Glomerular endothelial cell (primary cell): ENCODE results near the gene KIAA1328. TPM values are rescaled to one million over a fixed set of nuclear protein-coding genes. Genes with fewer than 3 reads are reported as not detected.
"Not testable (repeated sequence)": the region's sequence is repeated elsewhere in the genome, so short reads cannot be mapped to it uniquely, and the experiment has no call there.

Experiments used
- DNase-seq: peaks from one replicate; pipeline ENCODE4 v3.0.0-alpha.2; 2011; ENCODE audit warnings: low read depth, low spot score; ENCODE audit errors: extremely low read depth
- total RNA-seq: library from RNA; depleted of rRNA; stranded (reverse); fragments of >200 nt; gene quantifications from 2 replicates; pipeline ENCODE4 v1.2.3, GENCODE V29; 2015

Gene KIAA1328
- total RNA-seq, 1 donor from 2014 or later = 6.4 TPM

GRCh38 chr18:37124516-37124915 is 295.6 kb downstream of the KIAA1328 start:
- no peak for DNase-seq

- DNase-seq = no peak
These were observed 306.2 kb downstream of the KIAA1328 start for GRCh38 chr18:37135177-37135576.

DNA sequence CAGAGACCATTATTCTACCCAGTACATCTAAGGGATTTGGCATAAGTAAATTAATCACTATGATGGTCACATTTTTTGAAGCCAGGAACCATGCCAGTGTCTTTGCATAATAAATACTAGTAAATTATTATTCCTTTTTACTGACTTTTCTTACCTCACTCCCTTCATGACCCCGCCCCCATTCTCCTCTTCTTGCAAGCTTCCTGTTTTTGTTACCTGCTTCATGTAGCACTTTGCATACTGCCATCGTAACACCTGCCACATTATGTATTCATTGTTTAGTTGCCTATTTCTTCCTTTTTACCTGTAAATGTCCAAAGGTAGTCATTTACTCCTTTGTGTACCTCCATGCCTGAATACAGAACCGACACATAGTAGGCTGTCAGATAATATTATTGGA is 309.5 kb downstream of the KIAA1328 start:
- no peak for DNase-seq

- DNase-seq = no peak
These were observed 310.9 kb downstream of the KIAA1328 start for GRCh38 chr18:37139876-37140275.

GRCh38 chr18:37144921-37145320 is 316.0 kb downstream of the KIAA1328 start:
- no peak for DNase-seq

- DNase-seq = no peak
These were observed 327.5 kb downstream of the KIAA1328 start for GRCh38 chr18:37156330-37156942.

GRCh38 chr18:37160038-37160820 is 331.3 kb downstream of the KIAA1328 start:
- DNase-seq = no peak

- no peak for DNase-seq
These were observed 332.6 kb downstream of the KIAA1328 start for GRCh38 chr18:37161491-37161890.

DNA sequence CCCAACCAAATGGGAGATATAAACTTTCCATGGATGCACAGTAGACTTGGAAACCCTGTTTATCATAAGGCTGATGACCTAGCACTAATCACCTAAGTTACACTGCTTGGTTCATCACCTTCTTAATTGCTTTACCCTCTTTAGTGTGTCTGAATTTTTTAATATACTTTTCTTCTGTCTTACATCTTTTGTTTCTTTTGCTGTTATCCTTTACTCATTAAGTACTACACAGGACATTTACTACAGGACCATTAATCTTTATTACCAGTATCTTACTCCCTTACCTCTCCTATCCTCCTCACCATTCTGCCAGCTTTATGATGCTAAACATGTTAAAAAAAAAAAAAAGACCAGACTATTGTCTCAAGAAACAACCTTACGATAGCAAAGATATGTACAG is 333.6 kb downstream of the KIAA1328 start:
- DNase-seq = no peak

DNA sequence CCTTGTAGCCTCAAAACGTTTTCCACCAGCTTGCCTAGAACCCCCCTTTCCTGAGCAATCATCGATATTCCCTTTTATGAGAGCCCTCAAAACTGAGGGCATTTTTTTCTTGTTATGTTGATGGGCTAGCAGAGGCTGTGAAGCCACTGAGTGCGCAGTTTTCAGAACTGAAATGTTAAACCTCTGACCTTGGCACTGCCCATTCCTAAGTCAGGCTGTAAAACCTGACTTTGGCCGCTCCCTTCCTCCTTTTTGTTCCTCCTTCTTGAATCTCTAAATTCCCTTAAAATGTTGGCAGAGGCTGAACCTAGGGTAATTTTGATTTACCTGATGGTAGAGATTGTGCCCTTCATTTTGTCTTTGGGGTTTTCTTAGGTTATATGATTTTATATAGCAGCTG is 334.2 kb downstream of the KIAA1328 start:
- DNase-seq = no peak

GRCh38 chr18:37166491-37166890 is 337.6 kb downstream of the KIAA1328 start:
- DNase-seq = no peak

- DNase-seq = not testable (repeated sequence)
These were observed 338.0 kb downstream of the KIAA1328 start for GRCh38 chr18:37166966-37167365.

GRCh38 chr18:37170984-37171383 is 342.1 kb downstream of the KIAA1328 start:
- DNase-seq = no peak

DNA sequence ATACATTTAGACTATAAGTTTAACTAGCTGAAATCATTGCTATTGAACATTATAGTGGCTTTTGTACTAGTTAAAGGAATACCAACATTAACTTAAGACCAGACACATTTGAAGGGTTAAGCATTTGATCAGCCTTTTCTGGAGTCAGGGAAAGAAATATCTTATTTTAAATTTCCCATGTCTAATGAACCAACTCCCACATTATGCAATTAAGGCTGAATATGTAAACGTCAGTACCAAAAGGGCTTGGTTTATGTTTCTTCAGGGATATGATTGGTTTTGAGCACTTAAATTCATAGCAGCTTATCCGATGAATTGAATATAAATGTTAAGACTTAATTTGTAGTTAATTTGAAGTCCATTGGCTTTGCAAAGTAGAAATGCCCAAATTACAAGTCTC is 344.5 kb downstream of the KIAA1328 start:
- DNase-seq = no peak

- no peak for DNase-seq
These were observed 347.0 kb downstream of the KIAA1328 start for GRCh38 chr18:37175727-37176620.

DNA sequence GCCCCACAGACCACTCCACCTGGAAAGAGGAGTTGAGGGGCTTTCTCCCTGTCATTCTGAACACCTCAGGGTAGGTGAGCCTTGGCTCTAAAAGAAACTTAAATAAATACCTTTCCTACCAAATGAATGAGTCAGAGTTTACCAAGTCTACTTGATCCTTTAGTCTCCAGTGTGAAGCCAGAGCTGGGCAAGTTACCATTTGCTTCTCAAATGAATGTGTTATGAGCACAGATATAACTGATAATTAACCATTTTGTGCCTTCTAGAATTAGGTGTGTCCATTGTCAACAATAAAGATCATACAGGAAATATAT is 347.7 kb downstream of the KIAA1328 start:
- DNase-seq = no peak

- DNase-seq = no peak
These were observed 350.5 kb downstream of the KIAA1328 start for GRCh38 chr18:37179384-37179783.

DNA sequence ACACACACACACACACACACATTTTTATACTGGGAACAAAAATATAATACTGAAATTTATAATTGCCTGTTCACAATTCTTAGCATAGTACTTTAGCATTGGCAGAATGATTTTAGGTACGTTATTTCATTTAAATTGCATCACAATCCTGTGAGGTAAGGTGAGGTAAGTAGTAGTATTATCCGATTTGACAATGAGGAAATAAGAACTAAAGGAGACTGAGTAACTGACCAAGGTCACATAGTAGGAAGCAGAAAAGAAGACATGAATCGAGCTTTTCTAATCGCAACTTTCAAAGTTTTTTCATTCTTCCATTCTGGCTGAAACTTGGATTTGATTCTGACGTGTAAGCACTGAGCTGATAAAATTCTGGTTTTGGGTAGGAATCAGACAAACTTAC is 351.2 kb downstream of the KIAA1328 start:
- no peak for DNase-seq

GRCh38 chr18:37182340-37183135 is 353.6 kb downstream of the KIAA1328 start:
- no peak for DNase-seq

DNA sequence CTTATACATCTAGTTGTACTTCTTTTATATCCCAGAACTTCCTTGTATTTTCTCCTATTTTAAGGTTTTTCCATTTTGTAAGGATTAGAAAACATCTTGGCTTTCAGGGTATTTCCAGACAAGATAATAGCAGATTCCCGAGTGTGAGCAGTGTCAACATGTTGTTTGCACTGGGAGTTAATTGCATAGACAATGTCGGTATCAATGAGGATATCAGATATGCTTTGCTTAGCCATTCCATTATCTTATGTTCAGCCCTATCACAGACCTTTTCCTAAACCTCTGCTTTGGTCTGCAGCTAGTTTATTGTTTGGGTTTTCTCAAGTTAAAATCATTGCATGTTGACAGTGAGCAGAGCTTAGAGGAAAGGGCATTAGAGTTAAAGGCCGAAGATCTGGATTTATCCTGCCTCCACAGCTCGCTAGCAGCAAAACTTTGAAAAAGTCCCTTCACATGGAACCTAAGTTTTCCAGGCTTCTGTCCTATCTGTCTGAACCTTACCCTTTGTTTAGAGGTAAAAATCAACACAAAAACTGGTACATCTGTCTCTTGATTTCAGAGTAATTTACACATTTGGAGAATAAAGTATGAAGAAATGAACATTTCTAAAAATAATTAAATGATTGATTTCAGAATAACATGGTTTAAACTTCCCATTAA is 355.4 kb downstream of the KIAA1328 start:
- no peak for DNase-seq
